ENCODE data around the gene KLHL8. TPM values are rescaled to one million over a fixed set of nuclear protein-coding genes. Genes with fewer than 3 reads are reported as not detected.

The KLHL8 gene
- polyA plus RNA-seq, 1 donor from 2014 or later: 15.0 TPM

- Histone ChIP-seq H3K9me2 (ENCODE audit: insufficient read depth, low read length) (no peaks in the 10 kb centered on the region), H2AFZ (ENCODE audit: low read depth, low read length) (no peak overlapping the region)
These were observed 11.8 kb upstream of the KLHL8 start for GRCh38 chr4:87232216-87232615.

GRCh38 chr4:87230806-87231205, 10.4 kb upstream of the KLHL8 start:
- Histone ChIP-seq H3K27ac (ENCODE audit: low read length) (no peak overlapping the region), H3K9me2 (ENCODE audit: insufficient read depth, low read length) (no peaks in the 10 kb centered on the region), H3K27me3 (ENCODE audit: insufficient read depth, low read depth, low read length) (no peaks in the 10 kb centered on the region), H3K9me3 (ENCODE audit: low read length) (no peaks in the 10 kb centered on the region), H3K4me3 (ENCODE audit: low read length) (no peak overlapping the region), H3K36me3 (ENCODE audit: insufficient read depth, low read length) (no peaks in the 10 kb centered on the region), H2AFZ (ENCODE audit: low read depth, low read length) (no peak overlapping the region), H3K4me2 (ENCODE audit: low read length) (no peak overlapping the region), H3K79me2 (replicated peaks; ENCODE audit: insufficient read depth, low read length) (no peaks in the 10 kb centered on the region), H3K9ac (ENCODE audit: low read length) (no peak overlapping the region), H3F3A (ENCODE audit: insufficient read depth, low read length, poor library complexity, severe bottlenecking) (no peaks in the 10 kb centered on the region), H4K20me1 (ENCODE audit: insufficient read depth) (no peaks in the 10 kb centered on the region)
- TF ChIP-seq TAF1 (IDR thresholded peaks at IDR 0.05; ENCODE audit: low read depth): no peak
- TF ChIP-seq EZH2 (IDR thresholded peaks at IDR 0.05; ENCODE audit: borderline replicate concordance, insufficient read depth, low read length, poor library complexity, severe bottlenecking): no peak
- TF ChIP-seq SMC3 (conservative IDR thresholded peaks at IDR 0.05; ENCODE audit: poor library complexity): no peak

More at GRCh38 chr4:87232216-87232615, 11.8 kb upstream of the KLHL8 start:
- Histone ChIP-seq H3F3A (ENCODE audit: insufficient read depth, low read length, poor library complexity, severe bottlenecking) (no peaks in the 10 kb centered on the region), H3K79me2 (replicated peaks; ENCODE audit: insufficient read depth, low read length) (no peaks in the 10 kb centered on the region), H3K27me3 (ENCODE audit: insufficient read depth, low read depth, low read length) (no peaks in the 10 kb centered on the region), H3K27ac (ENCODE audit: low read length) (no peak overlapping the region), H3K9me3 (ENCODE audit: low read length) (no peaks in the 10 kb centered on the region), H3K4me2 (ENCODE audit: low read length) (no peak overlapping the region), H3K9ac (ENCODE audit: low read length) (no peak overlapping the region), H3K4me3 (ENCODE audit: low read length) (no peak overlapping the region), H4K20me1 (ENCODE audit: insufficient read depth) (no peaks in the 10 kb centered on the region), H3K36me3 (ENCODE audit: insufficient read depth, low read length) (no peaks in the 10 kb centered on the region)
- no peak for TF ChIP-seq POLR2AphosphoS5 (IDR thresholded peaks at IDR 0.05)
- no peak for TF ChIP-seq CTCF (IDR thresholded peaks at IDR 0.05; ENCODE audit: poor library complexity, severe bottlenecking)
- TF ChIP-seq MXI1 (conservative IDR thresholded peaks at IDR 0.05; ENCODE audit: poor library complexity, severe bottlenecking): no peak
- TF ChIP-seq TAF1 (IDR thresholded peaks at IDR 0.05; ENCODE audit: low read depth): no peak
- TF ChIP-seq RAD21 (conservative IDR thresholded peaks at IDR 0.05): no peak
- no peak for TF ChIP-seq SMC3 (conservative IDR thresholded peaks at IDR 0.05; ENCODE audit: poor library complexity)
- TF ChIP-seq REST (IDR thresholded peaks at IDR 0.05; ENCODE audit: borderline replicate concordance): no peak
- TF ChIP-seq EZH2 (IDR thresholded peaks at IDR 0.05; ENCODE audit: borderline replicate concordance, insufficient read depth, low read length, poor library complexity, severe bottlenecking): no peak
- TF ChIP-seq EP300 (conservative IDR thresholded peaks at IDR 0.05; ENCODE audit: poor library complexity, severe bottlenecking): no peak

Measured in neural cell (in vitro differentiated cells).